Epithelial cell of esophagus (primary cell): ENCODE results near the gene ADGRG7.

Experiments
- DNase-seq: peaks from one replicate; pipeline ENCODE4 v3.0.0; 2010; ENCODE audit warnings: low read depth
- H3K4me3 ChIP-seq: 2 replicates; pipeline ENCODE4 v1.5.1; 2011; ENCODE audit warnings: mild to moderate bottlenecking, low read length, control low read depth
- TF ChIP-seq, protein P1 (sequence below): IDR thresholded peaks from 2 replicates; pipeline ENCODE4 v1.5.1; 2011; ENCODE audit warnings: low read depth, mild to moderate bottlenecking, low read length, control low read depth, inconsistent platforms; ENCODE audit not compliant: insufficient read depth; ENCODE audit errors: missing control alignments

Gene ADGRG7

DNA sequence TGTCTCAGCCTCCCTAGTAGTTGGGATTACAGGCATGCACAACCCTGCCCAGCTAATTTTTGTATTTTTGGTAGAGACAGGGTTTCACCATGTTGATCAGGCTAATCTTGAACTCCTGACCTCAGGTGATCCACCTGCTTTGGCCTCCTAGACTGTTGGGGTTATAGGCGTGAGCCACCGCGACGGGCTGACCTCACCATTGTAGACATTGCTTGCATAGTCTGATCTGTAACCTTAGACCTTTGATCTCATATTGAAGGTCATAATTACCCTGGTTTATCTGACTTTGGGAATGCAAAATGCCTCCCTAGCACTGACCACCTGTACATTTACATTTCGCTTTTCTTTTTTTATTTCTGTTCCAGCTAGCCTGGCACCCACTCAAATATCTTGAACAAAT is 31.2 kb downstream of the ADGRG7 start:
- DNase-seq: no peak
- TF ChIP-seq, protein P1, sequence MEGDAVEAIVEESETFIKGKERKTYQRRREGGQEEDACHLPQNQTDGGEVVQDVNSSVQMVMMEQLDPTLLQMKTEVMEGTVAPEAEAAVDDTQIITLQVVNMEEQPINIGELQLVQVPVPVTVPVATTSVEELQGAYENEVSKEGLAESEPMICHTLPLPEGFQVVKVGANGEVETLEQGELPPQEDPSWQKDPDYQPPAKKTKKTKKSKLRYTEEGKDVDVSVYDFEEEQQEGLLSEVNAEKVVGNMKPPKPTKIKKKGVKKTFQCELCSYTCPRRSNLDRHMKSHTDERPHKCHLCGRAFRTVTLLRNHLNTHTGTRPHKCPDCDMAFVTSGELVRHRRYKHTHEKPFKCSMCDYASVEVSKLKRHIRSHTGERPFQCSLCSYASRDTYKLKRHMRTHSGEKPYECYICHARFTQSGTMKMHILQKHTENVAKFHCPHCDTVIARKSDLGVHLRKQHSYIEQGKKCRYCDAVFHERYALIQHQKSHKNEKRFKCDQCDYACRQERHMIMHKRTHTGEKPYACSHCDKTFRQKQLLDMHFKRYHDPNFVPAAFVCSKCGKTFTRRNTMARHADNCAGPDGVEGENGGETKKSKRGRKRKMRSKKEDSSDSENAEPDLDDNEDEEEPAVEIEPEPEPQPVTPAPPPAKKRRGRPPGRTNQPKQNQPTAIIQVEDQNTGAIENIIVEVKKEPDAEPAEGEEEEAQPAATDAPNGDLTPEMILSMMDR: no peak
- H3K4me3 ChIP-seq: no peak overlapping the region

DNA sequence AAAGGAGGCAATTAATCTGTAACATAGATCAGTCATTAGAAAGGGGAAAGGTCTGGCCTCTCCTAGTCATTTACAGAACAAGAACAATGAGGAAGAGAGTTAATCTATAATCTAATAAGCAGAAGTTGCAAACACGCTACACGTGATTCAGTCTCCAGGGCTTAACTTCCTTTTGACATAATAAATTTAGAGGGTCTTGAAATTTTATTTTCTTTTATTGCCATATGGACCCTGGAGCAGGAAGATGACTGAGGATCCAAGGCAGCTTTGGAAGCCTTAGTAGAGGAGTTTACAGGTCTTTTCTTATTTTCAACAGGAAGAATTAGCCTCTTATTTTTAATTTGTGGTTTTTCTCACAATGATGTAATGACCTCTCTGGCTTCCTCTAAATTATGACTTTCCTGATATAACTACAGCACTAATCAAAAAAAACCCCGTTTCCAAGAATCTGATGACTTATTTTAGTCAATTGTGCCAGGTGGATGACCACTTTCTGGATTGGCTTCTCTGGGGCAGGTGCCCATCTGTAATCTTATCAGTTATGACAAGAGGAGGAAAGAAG is 32.2 kb downstream of the ADGRG7 start:
- no peak for DNase-seq
- TF ChIP-seq, protein P1: no peak
- no peak overlapping the region for H3K4me3 ChIP-seq

DNA sequence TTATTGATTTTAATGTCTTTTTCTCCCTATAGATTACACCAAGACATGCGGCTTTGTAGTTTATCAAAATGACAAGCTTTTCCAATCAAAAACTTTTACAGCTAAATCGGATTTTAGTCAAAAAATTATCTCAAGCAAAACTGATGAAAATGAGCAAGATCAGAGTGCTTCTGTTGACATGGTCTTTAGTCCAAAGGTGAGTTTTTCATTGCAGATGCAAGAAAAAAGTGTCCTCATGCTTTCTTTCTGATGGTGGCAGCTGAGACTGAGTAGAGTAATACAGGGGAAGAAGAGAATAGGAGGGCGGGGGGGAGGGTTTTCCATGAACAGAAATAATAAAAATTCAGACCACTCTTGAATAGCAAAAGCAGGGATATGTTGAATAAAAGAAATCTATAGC is 36.5 kb downstream of the ADGRG7 start:
- no peak overlapping the region for H3K4me3 ChIP-seq
- DNase-seq: no peak
- TF ChIP-seq, protein P1: no peak

DNA sequence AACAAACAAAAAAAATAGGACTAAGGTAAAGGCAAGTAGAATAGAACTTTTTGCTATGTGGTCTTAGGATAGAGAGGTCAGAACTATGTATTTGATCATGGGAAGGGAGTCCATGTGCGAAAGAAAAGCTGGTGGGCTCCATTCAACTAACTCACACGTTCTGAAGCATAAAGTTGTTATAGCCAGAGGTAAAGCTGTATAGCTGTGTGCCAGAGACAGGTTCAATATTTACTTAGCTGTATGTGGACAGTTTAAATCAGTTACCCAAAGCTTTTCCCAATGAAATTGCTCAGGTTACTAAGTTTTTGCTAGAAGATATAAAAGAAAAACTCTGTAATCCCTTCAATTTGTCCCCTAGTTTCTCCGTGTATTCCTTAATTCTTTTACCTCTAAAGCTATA is 37.8 kb downstream of the ADGRG7 start:
- DNase-seq: no peak
- H3K4me3 ChIP-seq: no peak overlapping the region
- TF ChIP-seq, protein P1: no peak

DNA sequence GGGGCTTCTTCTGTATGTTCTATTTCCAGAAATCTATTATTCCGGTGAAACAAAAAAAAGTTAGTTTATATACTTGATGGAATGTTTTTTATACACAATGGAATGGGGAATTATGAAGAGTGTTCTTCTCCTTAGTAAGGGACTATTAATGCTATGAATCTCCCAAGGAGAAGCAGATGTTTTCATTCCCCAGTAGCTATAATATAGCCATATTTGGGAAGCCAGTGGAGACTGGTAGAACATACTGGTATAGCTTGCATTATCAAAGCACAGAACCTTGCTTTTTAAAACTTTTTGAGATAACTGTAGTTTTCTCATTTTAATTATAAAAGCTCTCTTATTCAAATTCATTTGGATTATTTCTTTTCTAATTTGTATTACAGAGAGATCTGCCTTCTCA is 38.3 kb downstream of the ADGRG7 start:
- no peak for DNase-seq
- TF ChIP-seq, protein P1: no peak
- no peak overlapping the region for H3K4me3 ChIP-seq

DNA sequence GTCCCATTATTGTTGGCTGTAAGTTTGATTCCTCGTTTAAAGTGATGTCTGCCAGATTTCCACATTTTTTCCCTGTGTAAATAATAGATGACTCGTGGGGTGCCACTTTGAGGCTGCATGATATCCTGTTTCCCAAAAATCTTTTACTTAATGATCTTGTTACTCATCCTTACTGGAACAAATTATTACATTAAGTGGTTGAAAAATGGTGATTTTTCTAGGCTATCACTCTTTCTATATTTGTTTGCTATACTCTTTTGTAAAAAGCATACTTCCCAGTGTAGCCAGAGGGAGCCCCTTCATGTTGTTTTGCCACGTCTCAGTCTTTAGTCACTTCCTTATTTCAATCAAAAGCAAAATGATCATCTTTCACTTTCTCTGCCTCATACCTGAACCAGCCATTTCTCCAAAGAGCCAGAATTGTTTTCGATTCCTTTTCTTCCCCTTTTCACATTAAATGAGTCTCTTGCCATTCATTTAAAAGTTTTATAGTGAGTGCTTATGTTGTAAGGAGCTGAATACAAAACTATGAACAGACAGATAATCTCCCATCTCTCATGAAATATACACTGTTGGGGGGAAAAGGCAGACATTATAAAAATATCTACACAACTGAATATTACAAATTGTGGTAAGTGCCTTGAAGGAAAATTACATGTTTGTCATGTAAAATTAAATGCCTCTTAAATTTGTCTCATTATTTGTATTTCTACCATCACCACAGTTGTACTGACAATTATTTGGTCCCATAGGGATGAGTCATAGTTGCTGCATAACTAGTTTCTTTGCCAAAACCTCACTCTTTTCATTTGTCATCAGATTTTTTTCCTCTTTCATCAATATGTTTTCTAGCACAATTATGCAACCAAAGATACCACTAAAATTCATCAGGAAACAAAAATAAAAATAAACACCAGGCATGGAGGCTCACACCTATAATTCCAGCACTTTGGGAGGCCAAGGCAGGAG is 41.5 kb downstream of the ADGRG7 start:
- TF ChIP-seq, protein P1: peak; percentile 19
- H3K4me3 ChIP-seq: no peak overlapping the region
- peak; percentile 80 for DNase-seq
